K562 (cell line): ENCODE measurements around the gene DGCR2. TPM values are rescaled to one million over a fixed set of nuclear protein-coding genes. Genes with fewer than 3 reads are reported as not detected.
A peak's percentile ranks its signal among the peaks of the same experiment; 100 is the strongest.

Source experiments
- BCOR ChIP-seq: fragments of 450-650 bp; IDR thresholded peaks from 2 replicates; pipeline ENCODE4 v1.6.1; 2016
- CBFA2T2 ChIP-seq: fragments of 450-650 bp; conservative IDR thresholded peaks from 2 replicates; pipeline ENCODE4 v1.6.1; 2017; ENCODE audit warnings: mild to moderate bottlenecking
- DNMT1 ChIP-seq: fragments of 450-650 bp; IDR thresholded peaks from 2 replicates; pipeline ENCODE4 v1.6.1; 2016; ENCODE audit warnings: antibody characterized with exemption, mild to moderate bottlenecking
- KLF1 ChIP-seq: fragments of 450-650 bp; IDR thresholded peaks from 2 replicates; pipeline ENCODE4 v1.6.1; 2016; ENCODE audit warnings: missing genetic modification characterization, missing compliant biosample characterization
- MEF2D ChIP-seq: conservative IDR thresholded peaks from 2 replicates; pipeline ENCODE4 v1.6.1; 2016; ENCODE audit warnings: low read depth, missing genetic modification characterization, missing compliant biosample characterization
- PHF8 ChIP-seq: fragments of 200-600 bp; sonication (generic); IDR thresholded peaks from 2 replicates; pipeline ENCODE4 v1.6.1; 2012; ENCODE audit warnings: mixed run types, mild to moderate bottlenecking, inconsistent platforms, low read length, moderate library complexity, borderline replicate concordance
- POLR2B ChIP-seq: fragments of 450-650 bp; IDR thresholded peaks from 2 replicates; pipeline ENCODE4 v1.6.1; 2018; ENCODE audit warnings: low read depth; ENCODE audit not compliant: partially characterized antibody
- RB1 ChIP-seq: fragments of 450-650 bp; IDR thresholded peaks from 2 replicates; pipeline ENCODE4 v1.6.1; 2017; ENCODE audit warnings: low read depth, mild to moderate bottlenecking
- RHOXF2B ChIP-seq: fragments of 250-450 bp; sonication (Bioruptor Pico); conservative IDR thresholded peaks from 2 replicates; pipeline ENCODE4 v1.5.1; 2021
- SP1 ChIP-seq: sonication (generic); formaldehyde crosslinking; IDR thresholded peaks from 2 replicates; pipeline ENCODE4 v1.8.1; 2022; ENCODE audit warnings: mild to moderate bottlenecking, missing genetic modification reagents
- STAT5B ChIP-seq: fragments of 250-450 bp; sonication (Bioruptor Pico); IDR thresholded peaks from 2 replicates; pipeline ENCODE4 v1.8.0; 2021; ENCODE audit warnings: mild to moderate bottlenecking, inconsistent platforms
- THAP7 ChIP-seq: fragments of 250-450 bp; sonication (Bioruptor Pico); IDR thresholded peaks from 2 replicates; pipeline ENCODE4 v1.5.0; 2021
- XRCC5 ChIP-seq: fragments of 200-400 bp; formaldehyde crosslinking; IDR thresholded peaks from 2 replicates; pipeline ENCODE4 v1.6.1; 2017; ENCODE audit warnings: low read depth, mild to moderate bottlenecking, low read length
- ZFP36 ChIP-seq: fragments of 150-350 bp; IDR thresholded peaks from 2 replicates; pipeline ENCODE4 v1.6.1; 2018; ENCODE audit warnings: low read length, low read depth; ENCODE audit not compliant: partially characterized antibody
- ZNF146 ChIP-seq: IDR thresholded peaks from one replicate; pipeline ENCODE4 v1.6.1; 2018; ENCODE audit warnings: missing compliant biosample characterization; ENCODE audit not compliant: unreplicated experiment
- ZNF224 ChIP-seq: sonication (generic); formaldehyde crosslinking; IDR thresholded peaks from 2 replicates; pipeline ENCODE4 v1.8.0; 2022; ENCODE audit warnings: mild to moderate bottlenecking, missing genetic modification reagents
- ZNF436 ChIP-seq: fragments of 250-450, 450-650 bp; sonication (Bioruptor Pico); formaldehyde crosslinking; IDR thresholded peaks from 2 replicates; pipeline ENCODE4 v1.7.0; 2020; ENCODE audit warnings: mild to moderate bottlenecking
- polyA plus RNA-seq, 8 experiments: library from polyadenylated mRNA; depleted of rRNA in 4 of 8; stranded (reverse) in 5 of 8; unstranded in 3 of 8; fragments of >200 nt; fragmentation: Nextera tagmentation in 2 of 8; fragmentation: Illumina TruSeq in 1 of 8; extraction: Ambion mirVana in 2 of 8; extraction: Trizol in 1 of 8; gene quantifications; 2 replicates each; pipeline versions ENCODE4 v1.2.1 to v1.2.3, GENCODE V29; 2011 to 2014; ENCODE audit warnings: inconsistent platforms in 1 of 8, missing spikeins in 1 of 8
- total RNA-seq, 7 experiments: library from RNA; depleted of rRNA in 6 of 7; stranded (reverse); fragments of >200 nt in 6 of 7; fragmentation: Illumina TruSeq in 2 of 7; extraction: Trizol in 2 of 7; gene quantifications; 2 replicates each; pipeline versions ENCODE4 v1.2.1 to v1.2.3, GENCODE V29; 2011 to 2021; ENCODE audit warnings: low replicate concordance in 1 of 7
- TF ChIP-seq, protein P1 (sequence below): fragments of 250-450 bp; sonication (Bioruptor Pico); IDR thresholded peaks from 2 replicates; pipeline ENCODE4 v1.5.0; 2020; ENCODE audit warnings: mild to moderate bottlenecking, borderline replicate concordance
- TF ChIP-seq, protein P2 (sequence below): fragments of 450-650 bp; IDR thresholded peaks from 2 replicates; pipeline ENCODE4 v1.6.1; 2016; ENCODE audit warnings: antibody characterized with exemption
- TF ChIP-seq, protein P3 (sequence below), 2 experiments: fragments of 250-450 bp in 1 of 2; fragments of 450-650 bp in 1 of 2; sonication (Bioruptor Pico) in 1 of 2; IDR thresholded peaks; 2 replicates each; pipeline versions ENCODE4 v1.6.1 to v1.8.0; 2016 to 2021; ENCODE audit warnings: mild to moderate bottlenecking in 2 of 2, moderate library complexity in 2 of 2, missing compliant biosample characterization in 1 of 2, missing genetic modification characterization in 1 of 2
- TF ChIP-seq, protein P4 (sequence below): sonication (generic); formaldehyde crosslinking; IDR thresholded peaks from 2 replicates; pipeline ENCODE4 v1.8.0; 2022; ENCODE audit warnings: mild to moderate bottlenecking, missing genetic modification reagents, borderline replicate concordance

DGCR2 gene
- total and polyA plus RNA-seq, 9 of the 15 experiments (the other 6 are each of a cell fraction or from before 2014, with no cell fraction given), result 0.69 to 101 (median 56.4) TPM

GRCh38 chr22:19109198-19110063, 12.8 kb downstream of the DGCR2 start (continued):
- TF ChIP-seq STAT5B, result no peak
- TF ChIP-seq ZNF224 (CRISPR knock-in tag), result 0 out of 2 replicates have a peak, but pooled peaks have one; percentile 81
- TF ChIP-seq DNMT1, result no peak
- TF ChIP-seq, protein P1, sequence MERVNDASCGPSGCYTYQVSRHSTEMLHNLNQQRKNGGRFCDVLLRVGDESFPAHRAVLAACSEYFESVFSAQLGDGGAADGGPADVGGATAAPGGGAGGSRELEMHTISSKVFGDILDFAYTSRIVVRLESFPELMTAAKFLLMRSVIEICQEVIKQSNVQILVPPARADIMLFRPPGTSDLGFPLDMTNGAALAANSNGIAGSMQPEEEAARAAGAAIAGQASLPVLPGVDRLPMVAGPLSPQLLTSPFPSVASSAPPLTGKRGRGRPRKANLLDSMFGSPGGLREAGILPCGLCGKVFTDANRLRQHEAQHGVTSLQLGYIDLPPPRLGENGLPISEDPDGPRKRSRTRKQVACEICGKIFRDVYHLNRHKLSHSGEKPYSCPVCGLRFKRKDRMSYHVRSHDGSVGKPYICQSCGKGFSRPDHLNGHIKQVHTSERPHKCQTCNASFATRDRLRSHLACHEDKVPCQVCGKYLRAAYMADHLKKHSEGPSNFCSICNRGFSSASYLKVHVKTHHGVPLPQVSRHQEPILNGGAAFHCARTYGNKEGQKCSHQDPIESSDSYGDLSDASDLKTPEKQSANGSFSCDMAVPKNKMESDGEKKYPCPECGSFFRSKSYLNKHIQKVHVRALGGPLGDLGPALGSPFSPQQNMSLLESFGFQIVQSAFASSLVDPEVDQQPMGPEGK (CRISPR knock-in tag), result no peak; the same call in 1 of the 2 replicates
- TF ChIP-seq CBFA2T2, result no peak
- TF ChIP-seq, protein P2, sequence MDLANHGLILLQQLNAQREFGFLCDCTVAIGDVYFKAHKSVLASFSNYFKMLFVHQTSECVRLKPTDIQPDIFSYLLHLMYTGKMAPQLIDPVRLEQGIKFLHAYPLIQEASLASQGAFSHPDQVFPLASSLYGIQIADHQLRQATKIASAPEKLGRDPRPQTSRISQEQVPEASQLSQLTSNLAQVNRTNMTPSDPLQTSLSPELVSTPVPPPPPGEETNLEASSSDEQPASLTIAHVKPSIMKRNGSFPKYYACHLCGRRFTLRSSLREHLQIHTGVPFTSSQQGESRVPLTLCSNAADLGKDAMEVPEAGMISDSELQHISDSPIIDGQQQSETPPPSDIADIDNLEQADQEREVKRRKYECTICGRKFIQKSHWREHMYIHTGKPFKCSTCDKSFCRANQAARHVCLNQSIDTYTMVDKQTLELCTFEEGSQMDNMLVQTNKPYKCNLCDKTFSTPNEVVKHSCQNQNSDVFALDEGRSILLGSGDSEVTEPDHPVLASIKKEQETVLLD, result no peak
- TF ChIP-seq ZNF436 (CRISPR knock-in tag), result no peak
- TF ChIP-seq RHOXF2B (CRISPR knock-in tag), result no peak
- TF ChIP-seq ZFP36, result peak; percentile 16
- TF ChIP-seq THAP7 (CRISPR knock-in tag), result no peak
- TF ChIP-seq KLF1 (tag), result 0 out of 2 replicates have a peak, but pooled peaks have one; percentile 77
- TF ChIP-seq, protein P3, sequence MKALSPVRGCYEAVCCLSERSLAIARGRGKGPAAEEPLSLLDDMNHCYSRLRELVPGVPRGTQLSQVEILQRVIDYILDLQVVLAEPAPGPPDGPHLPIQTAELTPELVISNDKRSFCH (CRISPR knock-in tag; IDR thresholded peaks at IDR 0.05), result no peak
- TF ChIP-seq, protein P3 (tag; IDR thresholded peaks at IDR 0.05), result no peak
- no peak for TF ChIP-seq BCOR
- no peak for TF ChIP-seq RB1
- peak; percentile 18; the same call in 1 of the 2 replicates for TF ChIP-seq MEF2D (tag)
- TF ChIP-seq XRCC5, result 0 out of 2 replicates have a peak, but pooled peaks have one; percentile 43
- TF ChIP-seq PHF8, result no peak
- no peak for TF ChIP-seq ZNF146 (CRISPR knock-in tag)
- TF ChIP-seq POLR2B, result no peak
- peak; percentile 83 for TF ChIP-seq SP1 (CRISPR knock-in tag)
- TF ChIP-seq, protein P4, sequence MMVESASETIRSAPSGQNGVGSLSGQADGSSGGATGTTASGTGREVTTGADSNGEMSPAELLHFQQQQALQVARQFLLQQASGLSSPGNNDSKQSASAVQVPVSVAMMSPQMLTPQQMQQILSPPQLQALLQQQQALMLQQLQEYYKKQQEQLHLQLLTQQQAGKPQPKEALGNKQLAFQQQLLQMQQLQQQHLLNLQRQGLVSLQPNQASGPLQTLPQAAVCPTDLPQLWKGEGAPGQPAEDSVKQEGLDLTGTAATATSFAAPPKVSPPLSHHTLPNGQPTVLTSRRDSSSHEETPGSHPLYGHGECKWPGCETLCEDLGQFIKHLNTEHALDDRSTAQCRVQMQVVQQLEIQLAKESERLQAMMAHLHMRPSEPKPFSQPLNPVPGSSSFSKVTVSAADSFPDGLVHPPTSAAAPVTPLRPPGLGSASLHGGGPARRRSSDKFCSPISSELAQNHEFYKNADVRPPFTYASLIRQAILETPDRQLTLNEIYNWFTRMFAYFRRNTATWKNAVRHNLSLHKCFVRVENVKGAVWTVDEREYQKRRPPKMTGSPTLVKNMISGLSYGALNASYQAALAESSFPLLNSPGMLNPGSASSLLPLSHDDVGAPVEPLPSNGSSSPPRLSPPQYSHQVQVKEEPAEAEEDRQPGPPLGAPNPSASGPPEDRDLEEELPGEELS (CRISPR knock-in tag), result peak; percentile 13; the same call in 1 of the 2 replicates
